Astrocyte (in vitro differentiated cells and primary cell): ENCODE measurements around the gene CSNK1D. TPM values are rescaled to one million over a fixed set of nuclear protein-coding genes. Genes with fewer than 3 reads are reported as not detected.

Experiments used
- DNase-seq: peaks from one replicate; pipeline ENCODE4 v3.0.0-alpha.2; 2010; ENCODE audit warnings: low read depth
- FAIRE-seq: peaks from 2 replicates; lab custom pipeline; 2011; peaks lifted over from hg19 to GRCh38; lab: Jason Lieb, UNC
- H2AFZ ChIP-seq: 2 replicates; pipeline ENCODE4 v1.6.0; 2012; ENCODE audit warnings: low read depth, low read length, inconsistent platforms
- H3K27ac ChIP-seq: 2 replicates; pipeline ENCODE4 v1.5.1; 2011; ENCODE audit warnings: low read depth, low read length, inconsistent platforms
- H3K27me3 ChIP-seq: 2 replicates; pipeline ENCODE4 v1.6.0; 2011; ENCODE audit warnings: low read length, inconsistent platforms; ENCODE audit not compliant: insufficient read depth
- H3K36me3 ChIP-seq: 2 replicates; pipeline ENCODE4 v1.5.1; 2011; ENCODE audit warnings: low read length, inconsistent platforms; ENCODE audit not compliant: insufficient read depth
- H3K4me1 ChIP-seq: 2 replicates; pipeline ENCODE4 v1.5.1; 2011; ENCODE audit warnings: low read length, inconsistent platforms; ENCODE audit not compliant: insufficient read depth
- H3K4me2 ChIP-seq: 2 replicates; pipeline ENCODE4 v1.6.0; 2012; ENCODE audit warnings: low read length, inconsistent platforms
- H3K4me3 ChIP-seq: 2 replicates; pipeline ENCODE4 v1.5.1; 2011; ENCODE audit warnings: low read depth, mild to moderate bottlenecking, low read length, inconsistent platforms; ENCODE audit not compliant: insufficient read depth
- H3K79me2 ChIP-seq: 2 replicates; pipeline ENCODE4 v1.6.0; 2012; ENCODE audit warnings: mild to moderate bottlenecking, low read length, inconsistent platforms; ENCODE audit not compliant: insufficient read depth
- H3K9ac ChIP-seq: 2 replicates; pipeline ENCODE4 v1.6.0; 2012; ENCODE audit warnings: mild to moderate bottlenecking, low read length, inconsistent platforms
- H3K9me3 ChIP-seq: 2 replicates; pipeline ENCODE4 v1.5.1; 2012; ENCODE audit warnings: low read depth, mild to moderate bottlenecking, low read length, inconsistent platforms; ENCODE audit not compliant: insufficient read depth
- H4K20me1 ChIP-seq: 2 replicates; pipeline ENCODE4 v1.6.0; 2012; ENCODE audit warnings: low read length, inconsistent platforms; ENCODE audit not compliant: insufficient read depth
- H3K27ac Mint-ChIP-seq: one replicate; pipeline ENCODE4 v1.8.0; 2021; ENCODE audit warnings: mild to moderate bottlenecking, mixed read lengths; ENCODE audit not compliant: unreplicated experiment
- H3K27me3 Mint-ChIP-seq: one replicate; pipeline ENCODE4 v1.8.0; 2021; ENCODE audit warnings: low read depth, mixed read lengths; ENCODE audit not compliant: unreplicated experiment
- H3K36me3 Mint-ChIP-seq: one replicate; pipeline ENCODE4 v1.8.0; 2021; ENCODE audit warnings: low read depth, mixed read lengths; ENCODE audit not compliant: unreplicated experiment
- H3K4me1 Mint-ChIP-seq: one replicate; pipeline ENCODE4 v1.8.0; 2021; ENCODE audit warnings: low read depth, mixed read lengths; ENCODE audit not compliant: unreplicated experiment
- H3K4me3 Mint-ChIP-seq: one replicate; pipeline ENCODE4 v1.8.0; 2021; ENCODE audit warnings: mild to moderate bottlenecking, moderate library complexity, mixed read lengths; ENCODE audit not compliant: unreplicated experiment
- H3K9me3 Mint-ChIP-seq: one replicate; pipeline ENCODE4 v1.8.0; 2021; ENCODE audit warnings: mild to moderate bottlenecking, mixed read lengths; ENCODE audit not compliant: unreplicated experiment
- EZH2 ChIP-seq: IDR thresholded peaks from 2 replicates; pipeline ENCODE4 v1.6.1; 2012; ENCODE audit warnings: mild to moderate bottlenecking, low read length, inconsistent platforms; ENCODE audit not compliant: insufficient read depth
- total RNA-seq: library from RNA; stranded (reverse); gene quantifications from 2 replicates; pipeline ENCODE4 v1.2.1, GENCODE V29; 2021
- TF ChIP-seq, protein P1 (sequence below): IDR thresholded peaks from 2 replicates; pipeline ENCODE4 v1.5.1; 2011; ENCODE audit warnings: low read depth, mild to moderate bottlenecking, inconsistent platforms, low read length, moderate library complexity; ENCODE audit not compliant: insufficient read depth

Gene CSNK1D
- total RNA-seq, 1 donor from 2014 or later, result 153 TPM

DNA sequence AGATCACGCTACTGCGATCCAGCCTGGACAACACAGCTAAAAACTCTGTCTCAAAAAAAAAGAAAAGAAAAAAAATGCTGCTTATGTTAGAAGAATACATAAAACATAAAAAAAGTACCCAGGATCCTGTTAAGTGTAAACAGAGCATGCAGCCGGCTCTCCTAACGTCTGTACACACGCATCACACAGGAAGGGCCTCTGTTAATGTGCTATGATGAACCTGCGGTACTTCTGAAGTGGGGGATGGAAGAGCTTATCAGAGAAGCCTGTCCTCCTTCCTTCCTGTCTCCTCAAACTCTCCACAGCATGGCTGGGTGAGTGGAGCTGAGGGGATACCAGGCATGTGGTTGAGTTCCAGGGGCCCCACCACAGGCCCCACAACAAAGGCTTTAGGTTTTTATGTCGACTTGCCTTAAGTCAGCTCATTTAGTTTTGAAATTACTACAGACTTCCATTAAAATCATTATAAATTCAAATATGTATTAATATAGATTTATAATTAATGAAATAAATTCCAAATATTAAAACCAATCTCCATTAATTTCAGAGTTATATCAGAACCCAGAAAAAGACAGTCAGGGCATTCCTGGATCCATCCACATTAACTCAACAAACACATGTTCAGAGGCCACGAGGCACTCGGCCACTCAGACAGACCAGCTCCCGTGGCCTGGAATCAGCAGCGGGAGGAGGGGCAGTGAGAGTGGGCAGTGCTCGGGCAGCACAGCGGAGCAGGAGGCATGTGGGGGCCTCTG, 72.6 kb downstream of the CSNK1D start:
- Histone ChIP-seq H3K36me3 (peaks cover 6% of the 10 kb centered on the region), H3K4me1 (peaks cover 12% of the 10 kb centered on the region), H2AFZ (no peak overlapping the region), H3K9me3 (no peaks in the 10 kb centered on the region), H3K4me2 (no peak overlapping the region), H3K27me3 (no peaks in the 10 kb centered on the region), H4K20me1 (peaks cover 27% of the 10 kb centered on the region), H3K9ac (no peak overlapping the region), H3K27ac (no peak overlapping the region), H3K79me2 (peaks cover 6% of the 10 kb centered on the region), H3K4me3 (no peak overlapping the region)
- no peaks in the 10 kb centered on the region for H3K27me3 Mint-ChIP-seq
- TF ChIP-seq, protein P1, sequence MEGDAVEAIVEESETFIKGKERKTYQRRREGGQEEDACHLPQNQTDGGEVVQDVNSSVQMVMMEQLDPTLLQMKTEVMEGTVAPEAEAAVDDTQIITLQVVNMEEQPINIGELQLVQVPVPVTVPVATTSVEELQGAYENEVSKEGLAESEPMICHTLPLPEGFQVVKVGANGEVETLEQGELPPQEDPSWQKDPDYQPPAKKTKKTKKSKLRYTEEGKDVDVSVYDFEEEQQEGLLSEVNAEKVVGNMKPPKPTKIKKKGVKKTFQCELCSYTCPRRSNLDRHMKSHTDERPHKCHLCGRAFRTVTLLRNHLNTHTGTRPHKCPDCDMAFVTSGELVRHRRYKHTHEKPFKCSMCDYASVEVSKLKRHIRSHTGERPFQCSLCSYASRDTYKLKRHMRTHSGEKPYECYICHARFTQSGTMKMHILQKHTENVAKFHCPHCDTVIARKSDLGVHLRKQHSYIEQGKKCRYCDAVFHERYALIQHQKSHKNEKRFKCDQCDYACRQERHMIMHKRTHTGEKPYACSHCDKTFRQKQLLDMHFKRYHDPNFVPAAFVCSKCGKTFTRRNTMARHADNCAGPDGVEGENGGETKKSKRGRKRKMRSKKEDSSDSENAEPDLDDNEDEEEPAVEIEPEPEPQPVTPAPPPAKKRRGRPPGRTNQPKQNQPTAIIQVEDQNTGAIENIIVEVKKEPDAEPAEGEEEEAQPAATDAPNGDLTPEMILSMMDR, result no peak
- TF ChIP-seq EZH2, result no peak
- no peak overlapping the region for H3K27ac Mint-ChIP-seq
- H3K4me1 Mint-ChIP-seq, result peaks cover 12% of the 10 kb centered on the region
- no peak overlapping the region for H3K4me3 Mint-ChIP-seq
- peaks cover 4% of the 10 kb centered on the region for H3K9me3 Mint-ChIP-seq
- peaks cover 16% of the 10 kb centered on the region for H3K36me3 Mint-ChIP-seq
- DNase-seq, result no peak
- no peak for FAIRE-seq

DNA sequence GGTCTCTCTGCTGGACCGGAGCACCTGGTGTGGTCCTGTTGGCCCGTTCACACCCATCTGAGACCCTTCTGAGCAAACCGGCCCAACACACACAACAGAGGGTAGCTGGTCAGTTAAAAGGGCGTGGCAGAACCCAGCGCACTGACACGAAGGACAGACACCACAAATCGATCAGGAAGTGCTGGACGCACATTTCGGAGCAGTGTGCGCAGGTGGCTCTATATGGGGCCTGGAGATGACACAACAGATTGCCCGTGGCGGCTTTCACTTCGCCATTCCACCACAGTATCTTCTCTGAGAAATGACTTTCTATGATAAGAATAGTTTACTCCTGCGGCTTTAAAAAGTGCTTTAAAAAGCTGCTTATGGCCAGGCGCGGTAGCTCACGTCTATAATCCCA, 73.4 kb downstream of the CSNK1D start:
- Histone ChIP-seq H3K4me2 (no peak overlapping the region), H3K4me3 (no peak overlapping the region), H2AFZ (no peak overlapping the region), H3K4me1 (peaks cover 6% of the 10 kb centered on the region), H3K9me3 (no peaks in the 10 kb centered on the region), H3K27me3 (no peaks in the 10 kb centered on the region), H3K9ac (no peak overlapping the region), H4K20me1 (peaks cover 20% of the 10 kb centered on the region), H3K27ac (no peak overlapping the region), H3K36me3 (peaks cover 6% of the 10 kb centered on the region), H3K79me2 (peaks cover 6% of the 10 kb centered on the region)
- Mint-ChIP-seq H3K36me3 (peaks cover 23% of the 10 kb centered on the region), H3K4me1 (peaks cover 5% of the 10 kb centered on the region), H3K27me3 (no peaks in the 10 kb centered on the region), H3K4me3 (no peak overlapping the region), H3K27ac (no peak overlapping the region), H3K9me3 (peaks cover 4% of the 10 kb centered on the region)
- no peak for DNase-seq
- no peak for FAIRE-seq
- TF ChIP-seq EZH2, result no peak
- TF ChIP-seq, protein P1, result no peak

DNA sequence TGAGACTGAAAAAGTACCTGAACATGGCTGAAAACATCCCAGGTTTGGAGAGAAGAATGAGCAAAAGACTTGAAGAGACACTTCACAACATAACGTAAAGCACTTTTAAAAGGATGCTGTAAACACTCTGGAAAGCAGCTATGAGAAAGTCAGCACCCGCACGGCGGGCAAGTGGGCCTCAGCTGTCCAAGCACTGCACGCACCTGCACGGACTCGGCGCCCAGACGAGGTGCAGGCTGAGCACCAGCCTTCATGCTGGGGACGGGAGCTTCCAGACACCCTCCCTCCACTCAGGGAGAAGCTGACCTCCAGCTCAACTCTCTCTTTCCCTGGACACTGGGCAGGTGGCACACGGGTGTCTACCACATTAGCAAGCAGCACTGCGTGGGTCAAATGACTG, 74.0 kb downstream of the CSNK1D start:
- H3K4me2 ChIP-seq, result no peak overlapping the region
- no peak for FAIRE-seq
- peaks cover 4% of the 10 kb centered on the region for H3K9me3 Mint-ChIP-seq
- no peak overlapping the region for H2AFZ ChIP-seq
- H3K36me3 Mint-ChIP-seq, result peaks cover 23% of the 10 kb centered on the region
- no peak overlapping the region for H3K4me3 Mint-ChIP-seq
- H3K4me1 ChIP-seq, result no peaks in the 10 kb centered on the region
- H4K20me1 ChIP-seq, result peaks cover 15% of the 10 kb centered on the region
- H3K9me3 ChIP-seq, result no peaks in the 10 kb centered on the region
- H3K27me3 ChIP-seq, result no peaks in the 10 kb centered on the region
- H3K79me2 ChIP-seq, result peaks cover 6% of the 10 kb centered on the region
- no peak for TF ChIP-seq EZH2
- TF ChIP-seq, protein P1, result no peak
- no peak overlapping the region for H3K27ac Mint-ChIP-seq
- DNase-seq, result no peak
- H3K36me3 ChIP-seq, result peaks cover 9% of the 10 kb centered on the region
- H3K27ac ChIP-seq, result no peak overlapping the region
- H3K9ac ChIP-seq, result no peak overlapping the region
- no peak overlapping the region for H3K4me3 ChIP-seq
- H3K27me3 Mint-ChIP-seq, result no peaks in the 10 kb centered on the region
- peaks cover 2% of the 10 kb centered on the region for H3K4me1 Mint-ChIP-seq
